Measurements from ENCODE around the gene DAB1. TPM values are rescaled to one million over a fixed set of nuclear protein-coding genes. Genes with fewer than 3 reads are reported as not detected.

Gene DAB1
- total RNA-seq, 4 donors from 2014 or later, result 0.48 to 1.2 TPM; not detected in 2

GRCh38 chr1:56967900-56968832 is 455.7 kb downstream of the DAB1 start:
- Histone ChIP-seq H3K4me1 (no peaks in the 10 kb centered on the region), H3K27ac (no peak overlapping the region), H3K36me3 (no peaks in the 10 kb centered on the region), H3K4me3 (no peak overlapping the region), H3K27me3 (no peaks in the 10 kb centered on the region), H3K9me3 (no peaks in the 10 kb centered on the region)
- 37 to 45% methylated on average over 2 to 15 of the region's 15 CpGs for WGBS, 2 donors (ENCODE audit: low coverage in 1 of 2)
- DNase-seq, result no peak
- intact Hi-C loops (cut with DNase I; ENCODE audit: low total_unique reads) (no loop called here), in situ Hi-C loops (cut with MboI; ENCODE audit: low pct_ligation_motif_present in 1 of 4, low pct_unique_long_range_greater_than_20kb in 1 of 4, low sequenced_read_pairs in 3 of 4) (no loop called here)
- no peak for TF ChIP-seq POLR2A (IDR thresholded peaks at IDR 0.05)
- TF ChIP-seq EP300 (IDR thresholded peaks at IDR 0.05; ENCODE audit: low read depth), result no peak
- TF ChIP-seq, protein P1, sequence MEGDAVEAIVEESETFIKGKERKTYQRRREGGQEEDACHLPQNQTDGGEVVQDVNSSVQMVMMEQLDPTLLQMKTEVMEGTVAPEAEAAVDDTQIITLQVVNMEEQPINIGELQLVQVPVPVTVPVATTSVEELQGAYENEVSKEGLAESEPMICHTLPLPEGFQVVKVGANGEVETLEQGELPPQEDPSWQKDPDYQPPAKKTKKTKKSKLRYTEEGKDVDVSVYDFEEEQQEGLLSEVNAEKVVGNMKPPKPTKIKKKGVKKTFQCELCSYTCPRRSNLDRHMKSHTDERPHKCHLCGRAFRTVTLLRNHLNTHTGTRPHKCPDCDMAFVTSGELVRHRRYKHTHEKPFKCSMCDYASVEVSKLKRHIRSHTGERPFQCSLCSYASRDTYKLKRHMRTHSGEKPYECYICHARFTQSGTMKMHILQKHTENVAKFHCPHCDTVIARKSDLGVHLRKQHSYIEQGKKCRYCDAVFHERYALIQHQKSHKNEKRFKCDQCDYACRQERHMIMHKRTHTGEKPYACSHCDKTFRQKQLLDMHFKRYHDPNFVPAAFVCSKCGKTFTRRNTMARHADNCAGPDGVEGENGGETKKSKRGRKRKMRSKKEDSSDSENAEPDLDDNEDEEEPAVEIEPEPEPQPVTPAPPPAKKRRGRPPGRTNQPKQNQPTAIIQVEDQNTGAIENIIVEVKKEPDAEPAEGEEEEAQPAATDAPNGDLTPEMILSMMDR (IDR thresholded peaks at IDR 0.05), result peak in 1 of 5 experiments; percentile 34
- no peak for TF ChIP-seq POLR2AphosphoS5 (IDR thresholded peaks at IDR 0.05)

DNA sequence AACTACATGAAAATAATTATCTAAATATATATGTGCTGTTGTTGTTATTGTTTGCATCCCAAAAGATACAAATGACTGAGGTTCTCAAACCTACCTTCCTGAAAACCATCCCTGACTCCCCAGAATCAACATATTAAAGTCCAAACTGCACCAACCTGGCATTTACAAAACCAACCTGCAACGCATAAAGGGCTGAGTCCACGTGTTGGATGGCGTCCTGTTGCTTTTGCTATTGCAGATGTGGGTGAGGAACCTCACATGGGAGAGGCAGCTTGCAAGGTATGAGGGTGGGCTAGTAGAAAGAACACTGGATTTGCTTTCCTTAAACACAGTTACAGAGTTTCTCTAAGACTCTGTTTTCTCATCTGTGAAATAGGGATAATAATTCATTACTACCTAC is 456.5 kb downstream of the DAB1 start:
- TF ChIP-seq, protein P1 (IDR thresholded peaks at IDR 0.05), result no peak
- TF ChIP-seq EP300 (IDR thresholded peaks at IDR 0.05; ENCODE audit: low read depth) (no peak), POLR2A (IDR thresholded peaks at IDR 0.05) (no peak), POLR2AphosphoS5 (IDR thresholded peaks at IDR 0.05) (no peak)
- H3K36me3 ChIP-seq, result no peaks in the 10 kb centered on the region
- DNase-seq, result no peak
- H3K4me1 ChIP-seq, result no peaks in the 10 kb centered on the region
- no peak overlapping the region for H3K27ac ChIP-seq
- no peaks in the 10 kb centered on the region for H3K27me3 ChIP-seq
- 61 to 63% methylated on average over 3 of the region's 3 CpGs for WGBS, 2 donors (ENCODE audit: low coverage in 1 of 2)
- intact Hi-C loops (cut with DNase I; ENCODE audit: low total_unique reads), result no loop called here
- H3K9me3 ChIP-seq, result no peaks in the 10 kb centered on the region
- H3K4me3 ChIP-seq, result no peak overlapping the region
- in situ Hi-C loops (cut with MboI; ENCODE audit: low pct_ligation_motif_present in 1 of 4, low pct_unique_long_range_greater_than_20kb in 1 of 4, low sequenced_read_pairs in 3 of 4), result no loop called here

- DNase-seq, result no peak
- H3K4me3 ChIP-seq, result no peak overlapping the region
- H3K36me3 ChIP-seq, result no peaks in the 10 kb centered on the region
- in situ Hi-C loops (cut with MboI; ENCODE audit: low pct_ligation_motif_present in 1 of 4, low pct_unique_long_range_greater_than_20kb in 1 of 4, low sequenced_read_pairs in 3 of 4) (no loop called here), intact Hi-C loops (cut with DNase I; ENCODE audit: low total_unique reads) (no loop called here)
- H3K27ac ChIP-seq, result no peak overlapping the region
- no peak for TF ChIP-seq EP300 (IDR thresholded peaks at IDR 0.05; ENCODE audit: low read depth)
- TF ChIP-seq POLR2AphosphoS5 (IDR thresholded peaks at IDR 0.05), result no peak
- no peak for TF ChIP-seq POLR2A (IDR thresholded peaks at IDR 0.05)
- TF ChIP-seq, protein P1 (IDR thresholded peaks at IDR 0.05), result no peak
- H3K4me1 ChIP-seq, result no peaks in the 10 kb centered on the region
- WGBS, 2 donors (ENCODE audit: low coverage in 1 of 2), result 84 to 85% methylated on average over 1 of the region's 1 CpG
- no peaks in the 10 kb centered on the region for H3K27me3 ChIP-seq
- H3K9me3 ChIP-seq, result no peaks in the 10 kb centered on the region
These were observed 457.2 kb downstream of the DAB1 start for GRCh38 chr1:56966698-56966999.

GRCh38 chr1:56965916-56966697 is 457.8 kb downstream of the DAB1 start, which contains the start of gene C8B:
Gene C8B (minus strand): TSS chr1:56966015. CDS start chr1:56965948, 67 bp downstream.
- in situ Hi-C loops (cut with MboI; ENCODE audit: low pct_ligation_motif_present in 1 of 4, low pct_unique_long_range_greater_than_20kb in 1 of 4, low sequenced_read_pairs in 3 of 4) (no loop called here), intact Hi-C loops (cut with DNase I; ENCODE audit: low total_unique reads) (no loop called here)
- WGBS, 2 donors (ENCODE audit: low coverage in 1 of 2), result 69 to 100% methylated on average over 1 to 3 of the region's 3 CpGs
- no peak within 1 kb of the TSS for H3K4me3 ChIP-seq
- no peak for DNase-seq
- no peaks in the 10 kb centered on the region for H3K4me1 ChIP-seq
- no peak for TF ChIP-seq POLR2AphosphoS5 (IDR thresholded peaks at IDR 0.05)
- no peak for TF ChIP-seq EP300 (IDR thresholded peaks at IDR 0.05; ENCODE audit: low read depth)
- no peaks in the 10 kb centered on the region for H3K27me3 ChIP-seq
- H3K27ac ChIP-seq, result no peak within 1 kb of the TSS
- no peaks in the 10 kb centered on the region for H3K9me3 ChIP-seq
- H3K36me3 ChIP-seq, result no peaks in the 10 kb centered on the region

Measured in transverse colon (tissue), 4 donors.